ENCODE measurements around the gene WRAP53. TPM values are rescaled to one million over a fixed set of nuclear protein-coding genes. Genes with fewer than 3 reads are reported as not detected.

WRAP53 gene
- total and polyA plus RNA-seq, 12 donors: 3.8 to 12.1 (median 4.9) TPM

- no peaks in the 10 kb centered on the region for H3K36me3 ChIP-seq
- intact Hi-C loops (cut with DNase I): no loop called here
- H3K27ac ChIP-seq: no peak overlapping the region
- no peak for ATAC-seq
- H3K4me1 ChIP-seq: peaks cover 0 to 4% (median 0%) of the 10 kb centered on the region in 9 donors
- DNase-seq: no peak
- no peak for TF ChIP-seq CTCF (IDR thresholded peaks at IDR 0.05)
- WGBS, 2 donors: 43 to 61% methylated on average over 3 of the region's 3 CpGs
- no peaks in the 10 kb centered on the region for H3K9me3 ChIP-seq
- no peak overlapping the region for H3K4me3 ChIP-seq
- H3K27me3 ChIP-seq: peaks cover 0 to 27% (median 8%) of the 10 kb centered on the region in 7 donors
Observed at GRCh38 chr17:7727886-7728285, 39.6 kb downstream of the WRAP53 start.

DNA sequence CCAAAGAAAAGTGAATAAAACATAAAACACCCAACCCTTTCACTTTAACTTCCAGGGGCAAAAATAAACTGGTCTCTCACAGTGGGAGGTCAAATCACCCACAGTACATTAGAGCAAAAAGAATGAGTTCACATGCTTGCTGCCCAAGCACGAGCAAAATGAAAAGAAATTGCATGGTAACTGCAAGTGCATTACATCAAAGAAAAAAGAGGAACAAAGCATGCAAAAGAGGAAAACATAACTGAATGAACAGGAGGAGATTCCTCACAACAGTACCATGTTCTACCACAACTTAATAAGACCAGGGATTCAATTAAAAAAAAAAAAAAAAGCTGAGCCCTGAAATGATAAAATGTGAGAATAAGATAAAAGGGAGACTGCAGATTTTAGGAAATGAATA lies 41.5 kb downstream of the WRAP53 start:
- 61 to 71% methylated on average over 1 of the region's 1 CpG for WGBS, 2 donors

DNA sequence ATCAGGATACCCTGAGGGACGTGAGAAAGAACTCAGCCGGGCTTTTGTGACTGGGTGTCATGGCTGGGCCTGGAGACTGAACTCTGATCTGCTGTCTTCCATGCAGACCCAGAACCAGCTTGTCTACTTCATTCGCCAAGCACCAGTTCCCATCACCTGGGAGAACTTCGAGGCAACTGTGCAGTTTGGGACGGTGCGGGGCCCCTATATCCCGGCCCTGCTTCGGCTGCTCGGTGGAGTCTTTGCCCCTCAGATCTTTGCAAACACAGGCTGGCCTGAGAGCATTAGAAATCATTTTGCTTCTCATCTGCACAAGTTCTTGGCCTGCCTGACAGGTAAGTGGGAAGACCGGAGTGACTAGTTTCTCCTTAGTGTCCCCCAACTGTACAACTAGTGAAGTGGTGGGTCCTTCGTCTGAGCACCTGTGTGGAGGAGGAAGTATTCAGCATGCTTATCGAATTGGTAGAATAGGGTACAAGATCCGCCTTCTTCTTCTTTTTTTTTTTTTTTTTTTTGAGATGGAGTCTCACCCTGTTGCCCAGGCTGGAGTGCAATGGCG lies 44.8 kb downstream of the WRAP53 start:
- no peak for TF ChIP-seq CTCF (IDR thresholded peaks at IDR 0.05)
- Histone ChIP-seq H3K9me3 (no peaks in the 10 kb centered on the region), H3K4me1 (peaks cover 0 to 4% (median 0%) of the 10 kb centered on the region in 9 donors), H3K27me3 (peaks cover 0 to 4% (median 0%) of the 10 kb centered on the region in 7 donors), H3K27ac (no peak overlapping the region), H3K36me3 (no peaks in the 10 kb centered on the region), H3K4me3 (no peak overlapping the region)
- intact Hi-C loops (cut with DNase I): loop anchor here in 1 of 10 donors (10.0 kb wide), 1 partner anchor 312 kb away; no protein-coding TSS in a partner anchor
- WGBS, 2 donors: 87 to 90% methylated on average over 13 to 14 of the region's 14 CpGs
- DNase-seq (no peak), ATAC-seq (no peak)

More for the DNA sequence above, 41.5 kb downstream of the WRAP53 start:
- H3K9me3 ChIP-seq: no peaks in the 10 kb centered on the region
- H3K27ac ChIP-seq: no peak overlapping the region
- peaks cover 0 to 4% (median 0%) of the 10 kb centered on the region in 9 donors for H3K4me1 ChIP-seq
- no peak overlapping the region for H3K4me3 ChIP-seq
- peaks cover 0 to 14% (median 0%) of the 10 kb centered on the region in 7 donors for H3K27me3 ChIP-seq
- no peak for ATAC-seq
- intact Hi-C loops (cut with DNase I): loop anchor here in 1 of 10 donors (10.0 kb wide), 1 partner anchor 315 kb away; no protein-coding TSS in a partner anchor
- no peak for TF ChIP-seq CTCF (IDR thresholded peaks at IDR 0.05)
- DNase-seq: no peak
- H3K36me3 ChIP-seq: no peaks in the 10 kb centered on the region

GRCh38 chr17:7737601-7738000 lies 49.3 kb downstream of the WRAP53 start:
- WGBS, 2 donors: 86% methylated on average over 5 of the region's 5 CpGs
- no peak overlapping the region for H3K27ac ChIP-seq
- H3K36me3 ChIP-seq: no peaks in the 10 kb centered on the region
- H3K9me3 ChIP-seq: no peaks in the 10 kb centered on the region
- no peak for ATAC-seq
- H3K4me3 ChIP-seq: no peak overlapping the region
- H3K4me1 ChIP-seq: peaks cover 0 to 13% (median 0%) of the 10 kb centered on the region in 9 donors
- no peak for DNase-seq
- TF ChIP-seq CTCF (IDR thresholded peaks at IDR 0.05): no peak
- intact Hi-C loops (cut with DNase I): loop anchor here in 1 of 10 donors (10.0 kb wide), 1 partner anchor 307 kb away; no protein-coding TSS in a partner anchor
- H3K27me3 ChIP-seq: peaks cover 0 to 26% (median 11%) of the 10 kb centered on the region in 7 donors
